IMR-90 (cell line): ENCODE results near the gene PCGF3. TPM values are rescaled to one million over a fixed set of nuclear protein-coding genes. Genes with fewer than 3 reads are reported as not detected.
A peak's percentile ranks its signal among the peaks of the same experiment; 100 is the strongest.

Experiments used
- ATAC-seq: fragments of 200-7000 bp; cut with Tn5 transposase; 2 replicates; pipeline ENCODE4 v1.9.1; 2020; ENCODE audit warnings: low read depth, mild to moderate bottlenecking, moderate library complexity
- BruUV-seq: library from RNA; stranded (reverse); fragments of 400-500 nt; replicated peaks from 2 replicates; lab custom pipeline; 2021; lab: Mats Ljungman, UMichigan
- CTCF ChIA-PET: fragments of 300-600 bp; formaldehyde crosslinking; extraction: SDS; loops from one replicate; lab custom pipeline; 2021; ENCODE audit warnings: antibody characterized with exemption; lab: Yijun Ruan, JAX
- POLR2A ChIA-PET: fragments of 300-600 bp; sonication (Branson Sonifier 250); formaldehyde crosslinking; loops from one replicate; lab custom pipeline; 2022; ENCODE audit warnings: antibody characterized with exemption; ENCODE audit not compliant: unreplicated experiment; lab: Charles Lee
- DNase-seq: peaks from one replicate; pipeline ENCODE4 v3.0.0; 2013
- H2AFZ ChIP-seq: replicated peaks from 2 replicates; pipeline ENCODE3; 2013; ENCODE audit warnings: low read length, mild to moderate bottlenecking; ENCODE audit not compliant: poor library complexity
- H2AK5ac ChIP-seq: 2 replicates; pipeline ENCODE4 v1.6.1; 2013; ENCODE audit warnings: low read depth, low read length, inconsistent platforms
- H2AK9ac ChIP-seq: replicated peaks from 2 replicates; pipeline ENCODE3; 2013; ENCODE audit warnings: mild to moderate bottlenecking, low read depth, low read length, moderate library complexity; ENCODE audit not compliant: poor library complexity
- H2BK120ac ChIP-seq: 2 replicates; pipeline ENCODE4 v1.6.1; 2013; ENCODE audit warnings: low read depth, low read length, inconsistent platforms
- H2BK15ac ChIP-seq: 3 replicates; pipeline ENCODE4 v1.6.1; 2013; ENCODE audit warnings: low read depth, low read length, inconsistent platforms
- H2BK20ac ChIP-seq: 2 replicates; pipeline ENCODE4 v1.6.1; 2013; ENCODE audit warnings: low read depth, mild to moderate bottlenecking, inconsistent platforms, low read length, moderate library complexity
- H2BK5ac ChIP-seq: 2 replicates; pipeline ENCODE4 v1.6.1; 2013; ENCODE audit warnings: mild to moderate bottlenecking, low read depth, low read length, inconsistent platforms; ENCODE audit not compliant: poor library complexity, severe bottlenecking
- H3K14ac ChIP-seq: replicated peaks from 2 replicates; pipeline ENCODE4 v1.6.1; 2013; ENCODE audit warnings: low read depth, low read length, inconsistent platforms
- H3K18ac ChIP-seq: 2 replicates; pipeline ENCODE4 v1.6.1; 2013; ENCODE audit warnings: low read depth, low read length, control low read depth
- H3K23ac ChIP-seq: 2 replicates; pipeline ENCODE4 v1.6.1; 2013; ENCODE audit warnings: low read depth, low read length, inconsistent platforms
- H3K27ac ChIP-seq: 2 replicates; pipeline ENCODE4 v1.5.1; 2013; ENCODE audit warnings: mild to moderate bottlenecking, control low read depth, low read length; ENCODE audit not compliant: insufficient read depth
- H3K27me3 ChIP-seq: 2 replicates; pipeline ENCODE4 v1.6.1; 2013; ENCODE audit warnings: low read length; ENCODE audit not compliant: control insufficient read depth, insufficient read depth
- H3K36me3 ChIP-seq: 2 replicates; pipeline ENCODE4 v1.6.1; 2013; ENCODE audit warnings: low read length, mixed read lengths; ENCODE audit not compliant: control insufficient read depth, insufficient read depth
- H3K4ac ChIP-seq: 2 replicates; pipeline ENCODE4 v1.6.1; 2013; ENCODE audit warnings: low read depth, low read length, inconsistent platforms
- H3K4me1 ChIP-seq: 2 replicates; pipeline ENCODE4 v1.6.1; 2013; ENCODE audit warnings: low read length, mixed read lengths; ENCODE audit not compliant: control insufficient read depth, insufficient read depth
- H3K4me2 ChIP-seq: 2 replicates; pipeline ENCODE4 v1.6.1; 2013; ENCODE audit warnings: low read depth, mild to moderate bottlenecking, control low read depth, low read length, moderate library complexity
- H3K4me3 ChIP-seq: 2 replicates; pipeline ENCODE4 v1.5.1; 2013; ENCODE audit warnings: low read depth, mild to moderate bottlenecking, control low read depth, low read length, moderate library complexity; ENCODE audit not compliant: insufficient read depth
- H3K56ac ChIP-seq: 2 replicates; pipeline ENCODE4 v1.6.1; 2013; ENCODE audit warnings: low read length, inconsistent platforms; ENCODE audit not compliant: insufficient read depth; ENCODE audit errors: extremely low read depth
- H3K79me1 ChIP-seq, 2 experiments: 2 replicates each; pipeline ENCODE4 v1.6.1; 2013; ENCODE audit warnings: low read length in 2 of 2, inconsistent platforms in 1 of 2, low read depth in 1 of 2
- H3K9ac ChIP-seq: 2 replicates; pipeline ENCODE4 v1.6.1; 2013; ENCODE audit warnings: low read depth, low read length, control low read depth
- H3K9me1 ChIP-seq: 2 replicates; pipeline ENCODE4 v1.6.1; 2013; ENCODE audit warnings: low read length, inconsistent platforms; ENCODE audit not compliant: insufficient read depth
- H3K9me3 ChIP-seq: 2 replicates; pipeline ENCODE4 v1.6.1; 2013; ENCODE audit warnings: low read length; ENCODE audit not compliant: control insufficient read depth, insufficient read depth
- H4K20me1 ChIP-seq: 2 replicates; pipeline ENCODE4 v1.6.1; 2013; ENCODE audit warnings: low read length, inconsistent platforms; ENCODE audit not compliant: insufficient read depth
- H4K5ac ChIP-seq: 2 replicates; pipeline ENCODE4 v1.6.1; 2013; ENCODE audit warnings: mild to moderate bottlenecking, low read depth, low read length, control low read depth
- H4K8ac ChIP-seq, 2 experiments: 2 replicates each; pipeline ENCODE4 v1.6.1; 2013; ENCODE audit warnings: low read depth in 2 of 2, low read length in 2 of 2, control low read depth in 1 of 2, inconsistent platforms in 1 of 2
- H4K91ac ChIP-seq: 2 replicates; pipeline ENCODE4 v1.6.1; 2013; ENCODE audit warnings: low read depth, low read length, inconsistent platforms; ENCODE audit not compliant: insufficient read depth
- BHLHE40 ChIP-seq: fragments of 150-350 bp; IDR thresholded peaks from 2 replicates; pipeline ENCODE4 v1.6.1; 2016; ENCODE audit warnings: mild to moderate bottlenecking, low read depth, low read length
- CEBPB ChIP-seq: IDR thresholded peaks from 2 replicates; pipeline ENCODE4 v1.6.1; 2012; ENCODE audit warnings: low read depth, low read length, improper control_type of control experiment
- CHD1 ChIP-seq: IDR thresholded peaks from 2 replicates; pipeline ENCODE4 v1.6.1; 2012; ENCODE audit warnings: low read depth, low read length, improper control_type of control experiment
- CTCF ChIP-seq: conservative IDR thresholded peaks from 2 replicates; pipeline ENCODE4 v1.5.1; 2012; ENCODE audit warnings: mild to moderate bottlenecking, low read depth, low read length, improper control_type of control experiment
- ELK1 ChIP-seq: fragments of 150-350 bp; IDR thresholded peaks from 2 replicates; pipeline ENCODE4 v1.6.1; 2016; ENCODE audit warnings: low read depth, mild to moderate bottlenecking, low read length, moderate library complexity, borderline replicate concordance
- FOS ChIP-seq: fragments of 150-350 bp; IDR thresholded peaks from 2 replicates; pipeline ENCODE4 v1.6.1; 2016; ENCODE audit warnings: low read depth, low read length
- MAFK ChIP-seq: IDR thresholded peaks from 2 replicates; pipeline ENCODE4 v1.6.1; 2012; ENCODE audit warnings: low read depth, low read length, improper control_type of control experiment
- MAZ ChIP-seq: IDR thresholded peaks from 2 replicates; pipeline ENCODE4 v1.6.1; 2012; ENCODE audit warnings: low read depth, mild to moderate bottlenecking, low read length, improper control_type of control experiment, moderate library complexity, borderline replicate concordance
- MXI1 ChIP-seq: IDR thresholded peaks from 2 replicates; pipeline ENCODE4 v1.6.1; 2012; ENCODE audit warnings: low read depth, mild to moderate bottlenecking, low read length, moderate library complexity, borderline replicate concordance
- NFE2L2 ChIP-seq: fragments of 150-350 bp; IDR thresholded peaks from 2 replicates; pipeline ENCODE4 v1.6.1; 2016; ENCODE audit warnings: low read depth, mild to moderate bottlenecking, low read length
- POLR2A ChIP-seq: IDR thresholded peaks from 2 replicates; pipeline ENCODE4 v1.6.1; 2012; ENCODE audit warnings: mild to moderate bottlenecking, low read depth, low read length
- RAD21 ChIP-seq: IDR thresholded peaks from 2 replicates; pipeline ENCODE4 v1.6.1; 2012; ENCODE audit warnings: low read length, improper control_type of control experiment
- RCOR1 ChIP-seq: IDR thresholded peaks from 2 replicates; pipeline ENCODE4 v1.6.1; 2012; ENCODE audit warnings: mild to moderate bottlenecking, low read length, improper control_type of control experiment; ENCODE audit not compliant: insufficient replicate concordance
- RFX5 ChIP-seq: IDR thresholded peaks from 2 replicates; pipeline ENCODE4 v1.8.0; 2012; ENCODE audit warnings: low read depth, mild to moderate bottlenecking, low read length, moderate library complexity
- SMC3 ChIP-seq: fragments of 150-350 bp; IDR thresholded peaks from 2 replicates; pipeline ENCODE4 v1.6.1; 2016; ENCODE audit warnings: low read depth, mild to moderate bottlenecking, antibody characterized with exemption, low read length, moderate library complexity
- USF2 ChIP-seq: fragments of 150-350 bp; IDR thresholded peaks from 2 replicates; pipeline ENCODE4 v1.6.1; 2017; ENCODE audit warnings: mild to moderate bottlenecking, antibody characterized with exemption, low read length, low read depth
- WGBS, 2 experiments: methylation state at CpG; one replicate each; pipeline versions ENCODE4 v1.1.5 to v1.1.7; 2013; ENCODE audit warnings: missing lambda C conversion rate in 2 of 2; ENCODE audit not compliant: insufficient read length in 1 of 2; ENCODE audit errors: extremely low coverage in 2 of 2; 5-methylcytosine and 5-hydroxymethylcytosine counted together
- dilution Hi-C: fragments of 300-500 bp; cut with HindIII; formaldehyde crosslinking; loops from one replicate; pipeline ENCODE4 v1.14.3; 2018; ENCODE audit warnings: low sequenced_read_pairs; ENCODE audit not compliant: unreplicated experiment
- in situ Hi-C: fragments of 300-500 bp; cut with MboI; formaldehyde crosslinking; loops from 3 replicates; pipeline ENCODE4 v1.14.3; 2019; ENCODE audit warnings: low sequenced_read_pairs, inconsistent platforms, mixed read lengths
- intact Hi-C: fragments of 100-400 bp; cut with micrococcal nuclease; formaldehyde crosslinking; loops from 2 replicates; pipeline ENCODE4 v1.10.0; 2022
- polyA plus RNA-seq, 3 experiments: library from polyadenylated mRNA; depleted of rRNA; stranded (reverse); fragments of >200 nt; gene quantifications; 2 replicates each; pipeline ENCODE4 v1.2.3, GENCODE V29; 2012; ENCODE audit warnings: low replicate concordance in 1 of 3
- total RNA-seq: library from RNA; depleted of rRNA; stranded (reverse); fragments of >200 nt; gene quantifications from 2 replicates; pipeline ENCODE4 v1.2.3, GENCODE V29; 2012

The PCGF3 gene
- total and polyA plus RNA-seq, 2 of the 4 experiments (the other 2 are of a cell fraction) = 40.0 to 55.3 TPM

- H4K20me1 ChIP-seq = peaks cover 95% of the 10 kb centered on the region
- WGBS, 2 experiments = 85% methylated on average over 2 of the region's 8 CpGs; no CpG with 5 or more reads in 1 of the 2 experiments
- no peak overlapping the region for H2BK15ac ChIP-seq
- H3K4me2 ChIP-seq = no peak overlapping the region
- no peak overlapping the region for H2AK5ac ChIP-seq
- no peak overlapping the region for H4K5ac ChIP-seq
- no peak overlapping the region for H3K9ac ChIP-seq
- TF ChIP-seq ELK1 (no peak), FOS (no peak), POLR2A (no peak), CTCF (no peak), MXI1 (no peak), BHLHE40 (no peak), CEBPB (no peak), NFE2L2 (no peak), RFX5 (no peak), RCOR1 (no peak), RAD21 (no peak), MAFK (no peak), MAZ (no peak), CHD1 (no peak), SMC3 (no peak), USF2 (no peak)
- dilution Hi-C loops = no loop called here
- no peak overlapping the region for H3K23ac ChIP-seq
- no TSS peak for BruUV-seq
- in situ Hi-C loops = no loop called here
- H3K18ac ChIP-seq = no peak overlapping the region
- intact Hi-C loops = no loop called here
- no peaks in the 10 kb centered on the region for H3K27me3 ChIP-seq
- no peak overlapping the region for H2BK20ac ChIP-seq
- H3K56ac ChIP-seq = no peak overlapping the region
- H4K91ac ChIP-seq = no peak overlapping the region
- H3K4me1 ChIP-seq = peaks cover 2% of the 10 kb centered on the region
- H3K27ac ChIP-seq = no peak overlapping the region
- no peak overlapping the region for H4K8ac ChIP-seq
- H2BK5ac ChIP-seq = no peak overlapping the region
- peaks cover 13% of the 10 kb centered on the region for H3K9me1 ChIP-seq
- ChIA-PET POLR2A (no interaction called here), CTCF (no interaction called here)
- no peak overlapping the region for H2AFZ ChIP-seq
- peak overlapping the region; percentile 28 for H2AK9ac ChIP-seq
- H3K36me3 ChIP-seq = peaks cover 54% of the 10 kb centered on the region
- DNase-seq = no peak
- no peak overlapping the region for H2BK120ac ChIP-seq
- no peak overlapping the region for H3K4ac ChIP-seq
- peaks cover 31 to 75% of the 10 kb centered on the region in 2 experiments for H3K79me1 ChIP-seq
- no peak for ATAC-seq
- no peaks in the 10 kb centered on the region for H3K9me3 ChIP-seq
- H3K14ac ChIP-seq = no peak overlapping the region
- H3K4me3 ChIP-seq = no peak overlapping the region
Measured at GRCh38 chr4:772776-773175, 67.1 kb downstream of the PCGF3 start.
